ENCODE measurements around the gene GLO1.

DNA sequence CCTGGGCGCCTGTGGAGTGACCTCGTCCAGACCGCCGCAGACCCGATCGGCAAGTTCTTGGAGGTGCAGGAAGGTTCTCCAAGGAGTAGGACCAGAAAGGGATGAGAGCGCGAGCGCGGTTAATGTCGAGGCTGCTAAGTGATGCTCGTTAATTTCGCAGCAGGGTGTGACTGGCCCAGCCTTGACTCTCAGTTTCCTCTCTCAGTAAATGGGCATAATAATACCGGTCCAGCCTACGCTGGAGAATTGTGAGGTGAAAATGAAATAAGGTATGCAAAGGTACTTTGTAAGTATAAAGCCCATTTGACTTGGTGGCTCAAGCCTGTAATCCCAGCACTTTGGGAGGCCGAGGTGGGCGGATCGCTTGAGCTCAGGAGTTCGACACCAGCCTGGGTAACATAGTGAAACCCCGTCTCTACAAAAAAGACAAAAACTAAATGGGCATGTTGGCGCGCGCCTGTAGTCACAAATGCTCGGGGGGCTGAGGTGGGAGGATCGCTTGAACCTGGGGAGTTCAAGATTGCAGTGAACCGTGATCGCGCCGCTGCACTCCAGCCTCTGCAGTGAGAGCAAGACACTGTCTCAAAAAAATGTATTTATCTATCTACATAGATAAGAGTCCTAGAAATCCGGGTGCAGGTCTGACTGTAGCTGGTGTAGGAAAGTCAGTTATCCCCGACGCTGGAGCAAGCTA is 62.6 kb downstream of the GLO1 start:
- TF ChIP-seq CTCF (IDR thresholded peaks at IDR 0.05; ENCODE audit: borderline replicate concordance, extremely low read depth, low read length, poor library complexity, severe bottlenecking) (no peak), EZH2 (IDR thresholded peaks at IDR 0.05; ENCODE audit: borderline replicate concordance, low read depth, low read length, severe bottlenecking) (no peak)
